SK-N-SH treated with all-trans-retinoic acid at 6 μM for 48 hours (cell line): ENCODE data around the gene SPTB.
A peak's percentile ranks its signal among the peaks of the same experiment; 100 is the strongest.

ENCODE experiments used
- ATAC-seq: fragments of 200-7000 bp; cut with Tn5 transposase; 3 replicates; pipeline ENCODE4 v1.9.1; 2020; ENCODE audit warnings: mild to moderate bottlenecking, moderate library complexity
- BACH2 ChIP-seq: fragments of 250-450 bp; sonication (Bioruptor Pico); IDR thresholded peaks from 2 replicates; pipeline ENCODE4 v1.9.0; 2021; ENCODE audit warnings: mild to moderate bottlenecking, borderline replicate concordance
- CSDC2 ChIP-seq: fragments of 250-450 bp; sonication (Bioruptor Pico); IDR thresholded peaks from 2 replicates; pipeline ENCODE4 v1.5.0; 2020; ENCODE audit warnings: mild to moderate bottlenecking, moderate library complexity
- ESRRG ChIP-seq: fragments of 250-450 bp; sonication (Bioruptor Pico); IDR thresholded peaks from 2 replicates; pipeline ENCODE4 v1.6.1; 2021; ENCODE audit warnings: mild to moderate bottlenecking
- GLIS3 ChIP-seq: fragments of 250-450 bp; sonication (Bioruptor Pico); IDR thresholded peaks from 2 replicates; pipeline ENCODE4 v1.5.0; 2020; ENCODE audit warnings: mild to moderate bottlenecking, moderate library complexity
- ISL1 ChIP-seq: fragments of 250-450 bp; sonication (Bioruptor Pico); IDR thresholded peaks from 2 replicates; pipeline ENCODE4 v2.1.2; 2022; ENCODE audit warnings: mild to moderate bottlenecking, moderate library complexity
- OSR1 ChIP-seq: fragments of 250-450 bp; sonication (Bioruptor Pico); IDR thresholded peaks from 2 replicates; pipeline ENCODE4 v1.8.0; 2022; ENCODE audit warnings: moderate library complexity, mild to moderate bottlenecking, inconsistent platforms
- PPARA ChIP-seq: fragments of 250-450 bp; sonication (Bioruptor Pico); IDR thresholded peaks from 2 replicates; pipeline ENCODE4 v1.5.0; 2020; ENCODE audit warnings: mild to moderate bottlenecking, borderline replicate concordance
- RARB ChIP-seq: fragments of 250-450 bp; sonication (Bioruptor Pico); IDR thresholded peaks from 2 replicates; pipeline ENCODE4 v1.8.0; 2021; ENCODE audit warnings: mild to moderate bottlenecking, moderate library complexity
- SNAI2 ChIP-seq: fragments of 250-450 bp; sonication (Bioruptor Pico); IDR thresholded peaks from 2 replicates; pipeline ENCODE4 v1.5.0; 2020; ENCODE audit warnings: mild to moderate bottlenecking, moderate library complexity
- TCF4 ChIP-seq: fragments of 250-450 bp; sonication (Bioruptor Pico); IDR thresholded peaks from 2 replicates; pipeline ENCODE4 v1.8.0; 2021; ENCODE audit warnings: mild to moderate bottlenecking, moderate library complexity, borderline replicate concordance
- TOX ChIP-seq: fragments of 250-450 bp; sonication (Bioruptor Pico); IDR thresholded peaks from 2 replicates; pipeline ENCODE4 v1.8.0; 2021; ENCODE audit warnings: mild to moderate bottlenecking, moderate library complexity, borderline replicate concordance
- ZC3H10 ChIP-seq: fragments of 250-450 bp; sonication (Bioruptor Pico); IDR thresholded peaks from 2 replicates; pipeline ENCODE4 v1.5.1; 2021; ENCODE audit warnings: mild to moderate bottlenecking, moderate library complexity
- ZFP30 ChIP-seq: fragments of 450-650 bp; formaldehyde crosslinking; IDR thresholded peaks from 2 replicates; pipeline ENCODE4 v1.5.0; 2022; ENCODE audit warnings: mild to moderate bottlenecking, moderate library complexity
- ZNF565 ChIP-seq: fragments of 450-650 bp; formaldehyde crosslinking; conservative IDR thresholded peaks from 2 replicates; pipeline ENCODE4 v1.5.0; 2020; ENCODE audit warnings: low read depth, mild to moderate bottlenecking, moderate library complexity
- ZNF8 ChIP-seq: fragments of 450-650 bp; formaldehyde crosslinking; IDR thresholded peaks from 2 replicates; pipeline ENCODE4 v1.5.0; 2020; ENCODE audit warnings: mild to moderate bottlenecking, moderate library complexity
- TF ChIP-seq, protein P1 (sequence below): fragments of 250-450 bp; sonication (Bioruptor Pico); IDR thresholded peaks from 2 replicates; pipeline ENCODE4 v1.8.0; 2020; ENCODE audit warnings: mild to moderate bottlenecking, moderate library complexity, borderline replicate concordance
- TF ChIP-seq, protein P2 (sequence below): fragments of 250-450 bp; sonication (Bioruptor Pico); IDR thresholded peaks from 2 replicates; pipeline ENCODE4 v1.5.0; 2020; ENCODE audit warnings: mild to moderate bottlenecking, moderate library complexity
- TF ChIP-seq, protein P3 (sequence below): fragments of 250-450 bp; sonication (Bioruptor Pico); IDR thresholded peaks from 2 replicates; pipeline ENCODE4 v1.5.1; 2021; ENCODE audit warnings: mild to moderate bottlenecking, moderate library complexity
- TF ChIP-seq, protein P4 (sequence below): fragments of 250-450 bp; sonication (Bioruptor Pico); IDR thresholded peaks from 2 replicates; pipeline ENCODE4 v1.8.0; 2021; ENCODE audit warnings: low read depth, mild to moderate bottlenecking, moderate library complexity, borderline replicate concordance
- TF ChIP-seq, protein P5 (sequence below): fragments of 250-450 bp; sonication (Bioruptor Pico); IDR thresholded peaks from 2 replicates; pipeline ENCODE4 v1.5.1; 2020; ENCODE audit warnings: low read depth, mild to moderate bottlenecking, moderate library complexity

The SPTB gene

DNA sequence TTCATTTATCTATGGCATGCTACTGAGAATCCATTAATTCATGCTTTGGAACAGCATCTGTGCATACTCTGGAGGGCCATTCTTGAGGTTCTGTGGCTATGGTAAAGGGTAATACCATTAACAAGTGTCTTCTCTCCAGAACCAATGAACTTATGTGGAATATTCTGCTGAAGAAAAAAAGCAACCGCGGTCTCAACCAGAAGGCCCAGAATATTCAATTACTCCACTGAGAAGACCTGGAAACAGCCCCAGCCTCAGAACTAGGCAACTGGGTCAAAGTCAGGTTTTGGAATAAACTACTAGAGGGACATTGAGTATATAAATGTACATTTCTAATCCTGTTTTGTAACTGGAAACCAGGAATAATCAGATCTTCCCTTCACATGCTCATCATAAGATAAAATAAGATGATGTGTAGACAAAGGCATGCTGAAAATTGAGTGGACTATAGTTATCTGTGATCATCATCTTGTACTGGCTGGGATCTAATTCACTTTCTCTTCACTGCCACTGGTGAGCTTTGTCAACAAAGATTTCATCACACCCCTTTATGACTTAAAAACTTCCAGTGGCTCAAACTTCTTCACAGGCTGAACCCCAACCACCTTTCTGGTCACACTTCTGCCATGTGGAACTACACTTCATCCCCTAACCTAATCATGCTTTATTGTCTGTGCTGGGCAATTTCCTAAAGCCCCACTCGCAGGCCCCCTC is 6.0 kb downstream of the SPTB start:
- TF ChIP-seq ZC3H10 (CRISPR knock-in tag): no peak
- TF ChIP-seq ISL1 (CRISPR knock-in tag): 0 out of 2 replicates have a peak, but pooled peaks have one; percentile 17
- ATAC-seq: peak; percentile 50; the same call in 2 of the 3 replicates

DNA sequence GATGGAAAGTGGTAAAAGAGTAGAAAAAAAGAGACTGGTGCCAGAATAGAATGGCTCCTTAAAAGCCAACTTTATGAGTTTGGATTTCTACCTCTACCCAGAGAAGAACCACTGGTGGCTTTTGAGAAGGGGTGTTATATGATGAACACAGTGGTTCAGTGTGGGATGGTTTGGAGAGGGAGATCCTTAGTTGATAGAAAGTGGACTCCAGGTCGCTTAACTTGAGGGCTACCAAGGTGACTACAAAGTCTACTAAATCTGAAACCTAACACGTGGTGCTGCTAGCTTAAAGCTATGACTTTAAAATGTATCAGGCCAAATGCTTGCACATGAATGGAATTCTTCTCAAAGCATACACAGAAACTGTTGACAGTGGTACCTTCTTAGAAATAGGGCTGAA is 8.4 kb downstream of the SPTB start:
- ATAC-seq: no peak
- TF ChIP-seq BACH2 (CRISPR knock-in tag): no peak
- TF ChIP-seq ZNF8: no peak
- TF ChIP-seq, protein P1, sequence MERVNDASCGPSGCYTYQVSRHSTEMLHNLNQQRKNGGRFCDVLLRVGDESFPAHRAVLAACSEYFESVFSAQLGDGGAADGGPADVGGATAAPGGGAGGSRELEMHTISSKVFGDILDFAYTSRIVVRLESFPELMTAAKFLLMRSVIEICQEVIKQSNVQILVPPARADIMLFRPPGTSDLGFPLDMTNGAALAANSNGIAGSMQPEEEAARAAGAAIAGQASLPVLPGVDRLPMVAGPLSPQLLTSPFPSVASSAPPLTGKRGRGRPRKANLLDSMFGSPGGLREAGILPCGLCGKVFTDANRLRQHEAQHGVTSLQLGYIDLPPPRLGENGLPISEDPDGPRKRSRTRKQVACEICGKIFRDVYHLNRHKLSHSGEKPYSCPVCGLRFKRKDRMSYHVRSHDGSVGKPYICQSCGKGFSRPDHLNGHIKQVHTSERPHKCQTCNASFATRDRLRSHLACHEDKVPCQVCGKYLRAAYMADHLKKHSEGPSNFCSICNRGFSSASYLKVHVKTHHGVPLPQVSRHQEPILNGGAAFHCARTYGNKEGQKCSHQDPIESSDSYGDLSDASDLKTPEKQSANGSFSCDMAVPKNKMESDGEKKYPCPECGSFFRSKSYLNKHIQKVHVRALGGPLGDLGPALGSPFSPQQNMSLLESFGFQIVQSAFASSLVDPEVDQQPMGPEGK: no peak
- no peak for TF ChIP-seq ZFP30 (CRISPR knock-in tag)
- no peak for TF ChIP-seq PPARA (CRISPR knock-in tag)
- TF ChIP-seq RARB: no peak
- TF ChIP-seq TCF4 (CRISPR knock-in tag): no peak
- TF ChIP-seq, protein P2, sequence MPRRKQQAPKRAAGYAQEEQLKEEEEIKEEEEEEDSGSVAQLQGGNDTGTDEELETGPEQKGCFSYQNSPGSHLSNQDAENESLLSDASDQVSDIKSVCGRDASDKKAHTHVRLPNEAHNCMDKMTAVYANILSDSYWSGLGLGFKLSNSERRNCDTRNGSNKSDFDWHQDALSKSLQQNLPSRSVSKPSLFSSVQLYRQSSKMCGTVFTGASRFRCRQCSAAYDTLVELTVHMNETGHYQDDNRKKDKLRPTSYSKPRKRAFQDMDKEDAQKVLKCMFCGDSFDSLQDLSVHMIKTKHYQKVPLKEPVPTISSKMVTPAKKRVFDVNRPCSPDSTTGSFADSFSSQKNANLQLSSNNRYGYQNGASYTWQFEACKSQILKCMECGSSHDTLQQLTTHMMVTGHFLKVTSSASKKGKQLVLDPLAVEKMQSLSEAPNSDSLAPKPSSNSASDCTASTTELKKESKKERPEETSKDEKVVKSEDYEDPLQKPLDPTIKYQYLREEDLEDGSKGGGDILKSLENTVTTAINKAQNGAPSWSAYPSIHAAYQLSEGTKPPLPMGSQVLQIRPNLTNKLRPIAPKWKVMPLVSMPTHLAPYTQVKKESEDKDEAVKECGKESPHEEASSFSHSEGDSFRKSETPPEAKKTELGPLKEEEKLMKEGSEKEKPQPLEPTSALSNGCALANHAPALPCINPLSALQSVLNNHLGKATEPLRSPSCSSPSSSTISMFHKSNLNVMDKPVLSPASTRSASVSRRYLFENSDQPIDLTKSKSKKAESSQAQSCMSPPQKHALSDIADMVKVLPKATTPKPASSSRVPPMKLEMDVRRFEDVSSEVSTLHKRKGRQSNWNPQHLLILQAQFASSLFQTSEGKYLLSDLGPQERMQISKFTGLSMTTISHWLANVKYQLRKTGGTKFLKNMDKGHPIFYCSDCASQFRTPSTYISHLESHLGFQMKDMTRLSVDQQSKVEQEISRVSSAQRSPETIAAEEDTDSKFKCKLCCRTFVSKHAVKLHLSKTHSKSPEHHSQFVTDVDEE (CRISPR knock-in tag): no peak
- TF ChIP-seq ISL1 (CRISPR knock-in tag): no peak
- TF ChIP-seq, protein P3, sequence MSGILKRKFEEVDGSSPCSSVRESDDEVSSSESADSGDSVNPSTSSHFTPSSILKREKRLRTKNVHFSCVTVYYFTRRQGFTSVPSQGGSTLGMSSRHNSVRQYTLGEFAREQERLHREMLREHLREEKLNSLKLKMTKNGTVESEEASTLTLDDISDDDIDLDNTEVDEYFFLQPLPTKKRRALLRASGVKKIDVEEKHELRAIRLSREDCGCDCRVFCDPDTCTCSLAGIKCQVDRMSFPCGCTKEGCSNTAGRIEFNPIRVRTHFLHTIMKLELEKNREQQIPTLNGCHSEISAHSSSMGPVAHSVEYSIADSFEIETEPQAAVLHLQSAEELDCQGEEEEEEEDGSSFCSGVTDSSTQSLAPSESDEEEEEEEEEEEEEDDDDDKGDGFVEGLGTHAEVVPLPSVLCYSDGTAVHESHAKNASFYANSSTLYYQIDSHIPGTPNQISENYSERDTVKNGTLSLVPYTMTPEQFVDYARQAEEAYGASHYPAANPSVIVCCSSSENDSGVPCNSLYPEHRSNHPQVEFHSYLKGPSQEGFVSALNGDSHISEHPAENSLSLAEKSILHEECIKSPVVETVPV: no peak
- TF ChIP-seq, protein P4, sequence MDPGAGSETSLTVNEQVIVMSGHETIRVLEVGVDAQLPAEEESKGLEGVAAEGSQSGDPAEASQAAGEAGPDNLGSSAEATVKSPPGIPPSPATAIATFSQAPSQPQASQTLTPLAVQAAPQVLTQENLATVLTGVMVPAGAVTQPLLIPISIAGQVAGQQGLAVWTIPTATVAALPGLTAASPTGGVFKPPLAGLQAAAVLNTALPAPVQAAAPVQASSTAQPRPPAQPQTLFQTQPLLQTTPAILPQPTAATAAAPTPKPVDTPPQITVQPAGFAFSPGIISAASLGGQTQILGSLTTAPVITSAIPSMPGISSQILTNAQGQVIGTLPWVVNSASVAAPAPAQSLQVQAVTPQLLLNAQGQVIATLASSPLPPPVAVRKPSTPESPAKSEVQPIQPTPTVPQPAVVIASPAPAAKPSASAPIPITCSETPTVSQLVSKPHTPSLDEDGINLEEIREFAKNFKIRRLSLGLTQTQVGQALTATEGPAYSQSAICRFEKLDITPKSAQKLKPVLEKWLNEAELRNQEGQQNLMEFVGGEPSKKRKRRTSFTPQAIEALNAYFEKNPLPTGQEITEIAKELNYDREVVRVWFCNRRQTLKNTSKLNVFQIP (CRISPR knock-in tag): no peak
- no peak for TF ChIP-seq CSDC2 (CRISPR knock-in tag)
- no peak for TF ChIP-seq ZC3H10 (CRISPR knock-in tag)
- TF ChIP-seq GLIS3 (CRISPR knock-in tag): no peak
- TF ChIP-seq OSR1 (CRISPR knock-in tag): no peak
- no peak for TF ChIP-seq ESRRG (CRISPR knock-in tag)
- no peak for TF ChIP-seq SNAI2

DNA sequence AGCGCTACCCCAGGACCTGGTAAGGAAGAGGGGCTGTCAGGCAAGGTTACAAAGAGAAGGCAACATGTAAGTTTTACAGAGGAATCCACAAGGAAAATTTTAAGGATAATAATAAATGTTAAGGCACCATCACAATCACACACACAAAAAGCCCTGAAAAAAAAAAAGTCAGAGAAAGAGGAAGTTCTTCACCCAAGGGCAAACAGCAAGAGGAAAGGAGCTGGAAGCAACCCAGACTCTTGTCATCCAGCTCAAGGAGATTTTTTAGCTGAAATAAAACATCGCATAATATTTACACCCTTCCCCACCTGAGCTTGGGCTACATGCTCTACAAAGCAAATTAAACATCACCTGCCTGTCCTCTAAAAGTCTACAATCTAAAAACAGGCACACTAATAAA is 9.5 kb downstream of the SPTB start:
- no peak for ATAC-seq
- TF ChIP-seq, protein P1: no peak
- TF ChIP-seq, protein P5, sequence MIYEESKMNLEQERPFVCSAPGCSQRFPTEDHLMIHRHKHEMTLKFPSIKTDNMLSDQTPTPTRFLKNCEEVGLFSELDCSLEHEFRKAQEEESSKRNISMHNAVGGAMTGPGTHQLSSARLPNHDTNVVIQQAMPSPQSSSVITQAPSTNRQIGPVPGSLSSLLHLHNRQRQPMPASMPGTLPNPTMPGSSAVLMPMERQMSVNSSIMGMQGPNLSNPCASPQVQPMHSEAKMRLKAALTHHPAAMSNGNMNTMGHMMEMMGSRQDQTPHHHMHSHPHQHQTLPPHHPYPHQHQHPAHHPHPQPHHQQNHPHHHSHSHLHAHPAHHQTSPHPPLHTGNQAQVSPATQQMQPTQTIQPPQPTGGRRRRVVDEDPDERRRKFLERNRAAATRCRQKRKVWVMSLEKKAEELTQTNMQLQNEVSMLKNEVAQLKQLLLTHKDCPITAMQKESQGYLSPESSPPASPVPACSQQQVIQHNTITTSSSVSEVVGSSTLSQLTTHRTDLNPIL (CRISPR knock-in tag): no peak
- TF ChIP-seq, protein P2 (CRISPR knock-in tag): no peak
- TF ChIP-seq ZC3H10 (CRISPR knock-in tag) (no peak), SNAI2 (no peak), RARB (no peak), PPARA (CRISPR knock-in tag) (no peak), ZNF565 (CRISPR knock-in tag) (no peak), ESRRG (CRISPR knock-in tag) (no peak), ZNF8 (no peak), BACH2 (CRISPR knock-in tag) (no peak), TOX (CRISPR knock-in tag) (no peak), TCF4 (CRISPR knock-in tag) (no peak), ZFP30 (CRISPR knock-in tag) (no peak)
- TF ChIP-seq, protein P4 (CRISPR knock-in tag): no peak
